Vagina (tissue), 2 donors: ENCODE results near the gene ASXL2. TPM values are rescaled to one million over a fixed set of nuclear protein-coding genes. Genes with fewer than 3 reads are reported as not detected.
A peak's percentile ranks its signal among the peaks of the same experiment; 100 is the strongest.

Experiments
- DNase-seq, 2 donors: peaks; one replicate each; pipeline ENCODE4 v3.0.0-alpha.2; 2017; ENCODE audit errors: extremely low spot score in 2 of 2
- H3K27ac ChIP-seq: fragments of 200-600 bp; sonication (generic); one replicate; pipeline ENCODE4 v1.5.1; 2019
- H3K27me3 ChIP-seq: fragments of 200-600 bp; sonication (generic); one replicate; pipeline ENCODE4 v1.5.1; 2019
- H3K36me3 ChIP-seq, 2 donors: fragments of 200-600 bp; sonication (generic); one replicate each; pipeline ENCODE4 v1.5.1; 2017 to 2019
- H3K4me1 ChIP-seq: fragments of 200-600 bp; sonication (generic); one replicate; pipeline ENCODE4 v1.5.1; 2019
- H3K4me3 ChIP-seq, 2 donors: fragments of 200-600 bp; sonication (generic); 1 replicate in 1 of 2; 2 replicates in 1 of 2; pipeline ENCODE4 v1.5.1; 2016 to 2019
- H3K9me3 ChIP-seq: fragments of 200-600 bp; sonication (generic); one replicate; pipeline ENCODE4 v1.5.1; 2019
- CTCF ChIP-seq, 3 experiments: fragments of 450-650 bp in 2 of 3; fragments of 200-600 bp in 1 of 3; sonication (generic) in 1 of 3; IDR thresholded peaks; one replicate each; pipeline ENCODE4 v1.5.1; 2017 to 2019; ENCODE audit warnings: antibody characterized with exemption in 3 of 3, mild to moderate bottlenecking in 2 of 3, moderate library complexity in 2 of 3
- POLR2A ChIP-seq, 2 donors: fragments of 450-650 bp; IDR thresholded peaks; one replicate each; pipeline ENCODE4 v1.6.1; 2017; ENCODE audit warnings: antibody characterized with exemption in 2 of 2, mild to moderate bottlenecking in 2 of 2, moderate library complexity in 2 of 2
- POLR2AphosphoS5 ChIP-seq, 2 donors: sonication (generic); formaldehyde crosslinking; IDR thresholded peaks; one replicate each; pipeline ENCODE4 v1.9.0; 2017; ENCODE audit warnings: antibody characterized with exemption in 2 of 2, mild to moderate bottlenecking in 2 of 2, low read depth in 1 of 2; ENCODE audit not compliant: insufficient read depth in 1 of 2
- intact Hi-C: fragments of 100-400 bp; cut with DNase I; formaldehyde crosslinking; loops from one replicate; pipeline ENCODE4 v1.15.1; 2023
- total RNA-seq: library from RNA; depleted of rRNA; stranded (reverse); fragments of >200 nt; gene quantifications from one replicate; pipeline ENCODE4 v1.2.3, GENCODE V29; 2016

ASXL2 gene
- 16.2 TPM for total RNA-seq

DNA sequence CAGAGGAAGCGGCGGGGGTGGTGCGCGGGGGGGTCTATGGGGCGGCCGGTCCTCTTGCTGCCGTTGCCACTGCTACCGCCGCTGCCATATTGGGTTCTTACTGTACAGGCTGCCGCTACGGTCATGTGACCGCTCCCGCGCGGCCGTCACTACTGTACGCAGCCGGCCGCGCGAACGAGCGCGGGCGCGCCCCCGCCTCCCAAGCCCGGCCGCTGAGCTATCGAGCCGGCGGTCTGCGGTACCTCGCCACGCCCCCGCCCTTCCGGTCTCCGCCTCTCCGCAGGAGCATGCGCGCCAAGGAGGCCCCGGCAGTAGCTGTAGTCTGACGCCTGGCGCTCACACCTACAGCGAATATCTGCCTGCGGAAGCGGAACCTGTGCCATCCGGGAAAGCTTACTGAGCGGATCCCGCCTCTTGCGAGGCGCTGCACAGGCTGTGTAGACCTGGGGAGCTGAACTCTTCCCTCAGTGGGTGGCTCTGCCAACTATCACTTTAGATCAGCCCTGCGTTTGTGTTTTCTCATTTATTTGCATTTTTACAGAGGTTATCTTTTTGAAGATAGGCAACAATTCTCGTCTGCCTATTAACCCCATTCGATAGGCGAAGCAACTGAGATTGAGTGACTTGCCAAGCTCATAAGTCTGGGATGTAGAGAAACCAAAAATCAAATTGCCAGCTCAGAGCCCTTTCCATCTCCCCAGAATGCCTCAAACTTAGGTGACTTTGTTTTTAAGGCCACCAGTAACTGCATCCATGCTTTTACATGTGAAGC lies at the start of gene ASXL2:
Gene ASXL2, minus strand, starts transcription at position 127 of the 772 bp plus-strand sequence. CDS start 265 bp downstream, outside the sequence.
- Histone ChIP-seq H3K36me3 (no peaks in the 10 kb centered on the region), H3K9me3 (no peaks in the 10 kb centered on the region), H3K27me3 (no peaks in the 10 kb centered on the region), H3K4me3 (peak within 1 kb of the TSS; percentile 58 to 90), H3K27ac (peak within 1 kb of the TSS; percentile 90), H3K4me1 (peaks cover 12% of the 10 kb centered on the region)
- intact Hi-C loops = no loop called here
- TF ChIP-seq POLR2A (IDR thresholded peaks at IDR 0.05) (peak in 1 of 2 donors; percentile 46), POLR2AphosphoS5 (IDR thresholded peaks at IDR 0.05; ENCODE audit: insufficient read depth in 1 of 2, low read depth in 1 of 2) (peak; percentile 89 to 91), CTCF (IDR thresholded peaks at IDR 0.05) (peak in 1 of 3 experiments; percentile 29)
- peak; percentile 97 for DNase-seq

DNA sequence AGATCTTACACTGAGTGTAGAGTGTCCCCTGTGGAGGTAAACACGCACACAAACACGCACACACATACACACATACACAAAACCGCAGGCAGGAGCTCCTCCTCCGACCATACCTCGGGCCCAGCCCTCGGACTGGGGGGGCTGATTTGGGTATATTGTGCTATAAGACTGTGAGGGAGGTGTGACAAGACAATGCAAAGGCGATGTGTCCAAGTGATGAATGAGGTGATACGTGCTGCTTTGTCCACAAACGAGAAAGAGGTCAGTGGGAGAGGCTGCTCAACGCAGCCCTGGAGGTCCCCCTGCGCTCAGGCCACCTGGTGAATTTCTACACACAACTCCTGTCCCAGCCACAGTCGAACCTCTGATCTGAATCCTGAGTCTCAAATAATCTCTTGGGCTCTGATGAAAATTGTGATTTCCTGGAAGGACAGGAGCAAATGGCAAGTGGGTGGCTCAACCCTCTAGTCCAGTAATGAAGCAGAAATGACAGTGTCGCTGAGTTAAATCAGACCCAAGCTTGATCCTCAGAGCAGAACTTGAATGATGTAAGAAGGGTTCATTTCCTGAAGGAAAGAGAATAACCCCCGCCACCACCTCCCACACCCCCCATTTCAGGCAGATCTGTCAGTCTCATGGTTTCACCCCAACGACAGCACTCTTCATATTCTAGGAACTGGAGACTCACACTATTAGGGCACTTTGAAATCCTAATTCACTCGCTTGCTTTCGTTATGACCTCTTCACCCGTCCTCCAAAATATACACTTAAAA lies 48.9 kb upstream of the ASXL2 start:
- intact Hi-C loops = no loop called here
- TF ChIP-seq POLR2A (IDR thresholded peaks at IDR 0.05) = no peak
- TF ChIP-seq POLR2AphosphoS5 (IDR thresholded peaks at IDR 0.05; ENCODE audit: insufficient read depth in 1 of 2, low read depth in 1 of 2) = no peak
- TF ChIP-seq CTCF (IDR thresholded peaks at IDR 0.05) = no peak
- peaks cover 0 to 20% of the 10 kb centered on the region in 2 donors for H3K36me3 ChIP-seq

DNA sequence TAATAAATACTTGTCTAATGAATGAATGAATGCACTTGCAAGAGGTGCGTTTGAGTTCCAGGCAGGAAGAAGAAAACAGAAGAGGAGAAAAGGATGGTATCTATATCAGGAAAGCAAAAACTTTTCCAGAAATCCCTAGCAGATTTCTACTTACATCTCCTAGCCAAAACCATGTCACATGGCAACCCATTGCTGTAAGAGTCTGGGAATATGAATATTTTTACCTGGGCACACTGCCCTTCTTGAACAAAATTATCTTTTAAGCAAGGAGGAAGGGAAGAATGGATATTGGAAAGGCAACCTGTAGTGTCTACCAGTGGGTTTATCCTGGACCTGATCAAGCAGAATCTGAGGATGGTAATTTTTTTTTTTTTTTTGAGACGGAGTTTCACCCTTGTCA lies 44.2 kb upstream of the ASXL2 start:
- intact Hi-C loops = no loop called here
- DNase-seq = no peak
- Histone ChIP-seq H3K4me3 (no peak overlapping the region), H3K36me3 (peaks cover 0 to 6% of the 10 kb centered on the region in 2 donors), H3K4me1 (no peaks in the 10 kb centered on the region), H3K9me3 (no peaks in the 10 kb centered on the region), H3K27ac (no peak overlapping the region), H3K27me3 (no peaks in the 10 kb centered on the region)
- no peak for TF ChIP-seq POLR2A (IDR thresholded peaks at IDR 0.05)
- TF ChIP-seq CTCF (IDR thresholded peaks at IDR 0.05) = no peak
- TF ChIP-seq POLR2AphosphoS5 (IDR thresholded peaks at IDR 0.05; ENCODE audit: insufficient read depth in 1 of 2, low read depth in 1 of 2) = no peak

More for the DNA sequence above, 48.9 kb upstream of the ASXL2 start:
- Histone ChIP-seq H3K9me3 (no peaks in the 10 kb centered on the region), H3K27ac (no peak overlapping the region), H3K27me3 (no peaks in the 10 kb centered on the region), H3K4me1 (no peaks in the 10 kb centered on the region), H3K4me3 (no peak overlapping the region)
- no peak for DNase-seq

- DNase-seq = no peak
- Histone ChIP-seq H3K9me3 (no peaks in the 10 kb centered on the region), H3K36me3 (no peaks in the 10 kb centered on the region), H3K4me1 (no peaks in the 10 kb centered on the region), H3K4me3 (no peak overlapping the region), H3K27ac (no peak overlapping the region), H3K27me3 (no peaks in the 10 kb centered on the region)
- TF ChIP-seq CTCF (IDR thresholded peaks at IDR 0.05) (no peak), POLR2A (IDR thresholded peaks at IDR 0.05) (no peak), POLR2AphosphoS5 (IDR thresholded peaks at IDR 0.05; ENCODE audit: insufficient read depth in 1 of 2, low read depth in 1 of 2) (no peak)
- intact Hi-C loops = no loop called here
These were observed 42.6 kb upstream of the ASXL2 start for GRCh38 chr2:25920786-25921415.
